B cell (primary cell): ENCODE results near the gene GRAP. TPM values are rescaled to one million over a fixed set of nuclear protein-coding genes. Genes with fewer than 3 reads are reported as not detected.
"Not testable (repeated sequence)": the region's sequence is repeated elsewhere in the genome, so short reads cannot be mapped to it uniquely, and the experiment has no call there.

Experiments
- ATAC-seq: fragments of 200-7000 bp; cut with Tn5 transposase; one replicate; pipeline ENCODE4 v1.10.0; 2021; ENCODE audit warnings: low read depth, mild to moderate bottlenecking, moderate number of reproducible peaks, moderate library complexity
- CTCF ChIA-PET: fragments of 350-600 bp; sonication (Branson Sonifier 250); formaldehyde crosslinking; loops from one replicate; lab custom pipeline; 2021; ENCODE audit warnings: antibody characterized with exemption, inconsistent platforms; lab: Charles Lee
- POLR2A ChIA-PET: fragments of 350-600 bp; sonication (Branson Sonifier 250); formaldehyde crosslinking; loops from one replicate; lab custom pipeline; 2021; ENCODE audit warnings: antibody characterized with exemption; lab: Charles Lee
- DNase-seq: peaks from one replicate; pipeline ENCODE4 v3.0.0; 2013
- H2AFZ ChIP-seq: 2 replicates; pipeline ENCODE4 v1.6.1; 2012; ENCODE audit warnings: mild to moderate bottlenecking, low read depth, low read length; ENCODE audit not compliant: insufficient read depth, poor library complexity, severe bottlenecking
- H3K27ac ChIP-seq, 2 donors: 1 replicate in 1 of 2; 2 replicates in 1 of 2; pipeline ENCODE4 v1.5.1; 2012 to 2013; ENCODE audit warnings: low read length in 2 of 2, mild to moderate bottlenecking in 2 of 2, moderate library complexity in 1 of 2
- H3K27me3 ChIP-seq, 4 experiments: fragments of 200-600 bp in 1 of 4; sonication (generic) in 1 of 4; replicated peaks in 1 of 4; 1 replicate in 2 of 4; 2 replicates in 2 of 4; pipeline versions ENCODE4 v1.6.1 to v1.7.0; 2013 to 2016; ENCODE audit warnings: low read length in 3 of 4, mild to moderate bottlenecking in 2 of 4, mixed read lengths in 1 of 4, moderate library complexity in 1 of 4; ENCODE audit not compliant: insufficient read depth in 4 of 4, control insufficient read depth in 3 of 4; ENCODE audit errors: control extremely low read depth in 1 of 4
- H3K36me3 ChIP-seq, 2 experiments: replicated peaks in 1 of 2; 1 replicate in 1 of 2; 2 replicates in 1 of 2; pipeline versions ENCODE4 v1.6.1 to v1.7.1; 2013; ENCODE audit warnings: low read length in 1 of 2; ENCODE audit not compliant: insufficient read depth in 2 of 2, control insufficient read depth in 1 of 2; ENCODE audit errors: control extremely low read depth in 1 of 2, extremely low read depth in 1 of 2
- H3K4me1 ChIP-seq, 2 donors: fragments of 200-600 bp in 1 of 2; sonication (generic) in 1 of 2; 1 replicate in 1 of 2; 2 replicates in 1 of 2; pipeline versions ENCODE4 v1.5.1 to v1.6.1; 2013 to 2017; ENCODE audit warnings: low read length in 2 of 2; ENCODE audit not compliant: control insufficient read depth in 2 of 2, insufficient read depth in 2 of 2
- H3K4me2 ChIP-seq: replicated peaks from 2 replicates; pipeline ENCODE3; 2012; ENCODE audit warnings: mild to moderate bottlenecking, low read depth, low read length; ENCODE audit not compliant: poor library complexity, severe bottlenecking
- H3K4me3 ChIP-seq, 5 experiments: fragments of 200-600 bp in 1 of 5; sonication (generic) in 1 of 5; 1 replicate in 3 of 5; 2 replicates in 2 of 5; pipeline versions ENCODE4 v1.5.1 to v1.7.0; 2011 to 2016; ENCODE audit warnings: low read length in 4 of 5, mild to moderate bottlenecking in 4 of 5, low read depth in 2 of 5, control low read depth in 1 of 5, moderate library complexity in 1 of 5; ENCODE audit not compliant: insufficient read depth in 1 of 5; ENCODE audit errors: control extremely low read depth in 1 of 5, extremely low read depth in 1 of 5
- H3K79me2 ChIP-seq: fragments of 200-600 bp; sonication (generic); one replicate; pipeline ENCODE4 v1.6.0; 2016; ENCODE audit warnings: low read length; ENCODE audit not compliant: control insufficient read depth, insufficient read depth
- H3K9ac ChIP-seq: fragments of 200-600 bp; sonication (generic); 2 replicates; pipeline ENCODE4 v1.6.1; 2017; ENCODE audit warnings: mild to moderate bottlenecking, low read length, moderate library complexity
- H3K9me3 ChIP-seq, 3 donors: one replicate each; pipeline versions ENCODE4 v1.6.1 to v1.7.1; 2013; ENCODE audit warnings: low read length in 2 of 3; ENCODE audit not compliant: control insufficient read depth in 2 of 3, insufficient read depth in 1 of 3; ENCODE audit errors: control extremely low read depth in 1 of 3
- H4K20me1 ChIP-seq: 2 replicates; pipeline ENCODE4 v1.6.0; 2012; ENCODE audit warnings: mild to moderate bottlenecking, low read length; ENCODE audit not compliant: insufficient read depth, control insufficient read depth, poor library complexity, severe bottlenecking
- H3K27ac Mint-ChIP-seq: one replicate; pipeline ENCODE4 v1.8.0; 2021; ENCODE audit warnings: mixed read lengths
- H3K27me3 Mint-ChIP-seq: one replicate; pipeline ENCODE4 v1.8.0; 2021; ENCODE audit warnings: mixed read lengths
- H3K4me1 Mint-ChIP-seq: one replicate; pipeline ENCODE4 v1.8.0; 2021; ENCODE audit warnings: mixed read lengths
- H3K4me3 Mint-ChIP-seq: one replicate; pipeline ENCODE4 v1.8.0; 2021; ENCODE audit warnings: mixed read lengths
- H3K9me3 Mint-ChIP-seq: one replicate; pipeline ENCODE4 v1.8.0; 2022; ENCODE audit warnings: mixed read lengths; ENCODE audit not compliant: insufficient read depth
- WGBS: methylation state at CpG from one replicate; pipeline ENCODE4 v1.1.5; 2013; ENCODE audit warnings: missing lambda C conversion rate; ENCODE audit not compliant: insufficient coverage; 5-methylcytosine and 5-hydroxymethylcytosine counted together
- intact Hi-C: fragments of 100-400 bp; cut with micrococcal nuclease; formaldehyde crosslinking; loops from one replicate; pipeline ENCODE4 v1.10.0; 2022
- polyA minus RNA-seq: library from RNA; depleted of rRNA, polyadenylated mRNA; stranded (reverse); fragments of >200 nt; gene quantifications from 2 replicates; pipeline ENCODE4 v1.2.3, GENCODE V29; 2012
- polyA plus RNA-seq: library from polyadenylated mRNA; depleted of rRNA; stranded (reverse); fragments of >200 nt; gene quantifications from 2 replicates; pipeline ENCODE4 v1.2.3, GENCODE V29; 2012
- total RNA-seq, 2 donors: library from RNA; stranded (reverse); fragments of 120-200 nt in 1 of 2; gene quantifications; 1 replicate in 1 of 2; 2 replicates in 1 of 2; pipeline versions ENCODE4 v1.2.3 to v1.2.4, GENCODE V29; 2013 to 2022

GRAP gene
- total RNA-seq (59.8 and 73.8 TPM in 2 replicates), polyA plus RNA-seq (78.7 and 93.2 TPM in 2 replicates), polyA minus RNA-seq (53.8 and 85.3 TPM in 2 replicates)
- total RNA-seq (2013) = 62.1 TPM

- H3K27ac ChIP-seq, H3K4me3 Mint-ChIP-seq, intact Hi-C loops: not testable (repeated sequence)
Observed at GRCh38 chr17:19046782-19047375, at the start of gene GRAP. Gene GRAP, minus strand, starts transcription at chr17:19046957. Its CDS starts 31 bp downstream, at chr17:19046926.

GRCh38 chr17:19093684-19094438, 47.1 kb upstream of the GRAP start:
- H3K4me1 ChIP-seq, H3K27ac Mint-ChIP-seq, H3K4me1 Mint-ChIP-seq, ATAC-seq, POLR2A ChIA-PET, H3K9ac ChIP-seq, H3K9me3 Mint-ChIP-seq, H4K20me1 ChIP-seq, H3K36me3 ChIP-seq, H2AFZ ChIP-seq, H3K27ac ChIP-seq, H3K4me3 Mint-ChIP-seq, DNase-seq, H3K9me3 ChIP-seq, H3K4me2 ChIP-seq, H3K27me3 ChIP-seq, H3K4me3 ChIP-seq, intact Hi-C loops, CTCF ChIA-PET, H3K27me3 Mint-ChIP-seq, H3K79me2 ChIP-seq: not testable (repeated sequence)
- 77% methylated on average over 5 of the region's 15 CpGs for WGBS

More at GRCh38 chr17:19046782-19047375, at the start of gene GRAP:
- CTCF ChIA-PET, H3K4me1 ChIP-seq, H3K4me2 ChIP-seq, H3K79me2 ChIP-seq, H3K9me3 ChIP-seq, H3K27me3 Mint-ChIP-seq, POLR2A ChIA-PET, H3K36me3 ChIP-seq, H2AFZ ChIP-seq, H3K9ac ChIP-seq, H3K4me1 Mint-ChIP-seq, H4K20me1 ChIP-seq, H3K9me3 Mint-ChIP-seq, DNase-seq, H3K27me3 ChIP-seq, H3K4me3 ChIP-seq, H3K27ac Mint-ChIP-seq: not testable (repeated sequence)
- no CpG with 5 or more reads among the region's 12 CpGs for WGBS
- peak; percentile 23 for ATAC-seq

GRCh38 chr17:19092737-19093683, 46.3 kb upstream of the GRAP start:
- H3K4me2 ChIP-seq, H4K20me1 ChIP-seq, DNase-seq, H3K4me3 ChIP-seq, CTCF ChIA-PET, H3K79me2 ChIP-seq, H3K4me1 ChIP-seq, H3K9ac ChIP-seq, H3K27ac ChIP-seq, H3K9me3 Mint-ChIP-seq, ATAC-seq, H3K27me3 Mint-ChIP-seq, H3K27ac Mint-ChIP-seq, H2AFZ ChIP-seq, H3K27me3 ChIP-seq, H3K9me3 ChIP-seq, H3K4me1 Mint-ChIP-seq, intact Hi-C loops, POLR2A ChIA-PET, H3K36me3 ChIP-seq, H3K4me3 Mint-ChIP-seq: not testable (repeated sequence)
- 65% methylated on average over 3 of the region's 15 CpGs for WGBS
